Embryonic facial prominence (tissue), 1 donor: Measurements from ENCODE around the gene RUFY3.
"Not testable (repeated sequence)": the region's sequence is repeated elsewhere in the genome, so short reads cannot be mapped to it uniquely, and the experiment has no call there.

Experiments used
- DNase-seq: peaks from one replicate; pipeline ENCODE4 v3.0.0-alpha.2; 2016; ENCODE audit errors: extremely low spot score

The RUFY3 gene, protein sequence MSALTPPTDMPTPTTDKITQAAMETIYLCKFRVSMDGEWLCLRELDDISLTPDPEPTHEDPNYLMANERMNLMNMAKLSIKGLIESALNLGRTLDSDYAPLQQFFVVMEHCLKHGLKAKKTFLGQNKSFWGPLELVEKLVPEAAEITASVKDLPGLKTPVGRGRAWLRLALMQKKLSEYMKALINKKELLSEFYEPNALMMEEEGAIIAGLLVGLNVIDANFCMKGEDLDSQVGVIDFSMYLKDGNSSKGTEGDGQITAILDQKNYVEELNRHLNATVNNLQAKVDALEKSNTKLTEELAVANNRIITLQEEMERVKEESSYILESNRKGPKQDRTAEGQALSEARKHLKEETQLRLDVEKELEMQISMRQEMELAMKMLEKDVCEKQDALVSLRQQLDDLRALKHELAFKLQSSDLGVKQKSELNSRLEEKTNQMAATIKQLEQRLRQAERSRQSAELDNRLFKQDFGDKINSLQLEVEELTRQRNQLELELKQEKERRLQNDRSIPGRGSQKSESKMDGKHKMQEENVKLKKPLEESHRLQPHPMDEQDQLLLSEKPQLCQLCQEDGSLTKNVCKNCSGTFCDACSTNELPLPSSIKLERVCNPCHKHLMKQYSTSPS

DNA sequence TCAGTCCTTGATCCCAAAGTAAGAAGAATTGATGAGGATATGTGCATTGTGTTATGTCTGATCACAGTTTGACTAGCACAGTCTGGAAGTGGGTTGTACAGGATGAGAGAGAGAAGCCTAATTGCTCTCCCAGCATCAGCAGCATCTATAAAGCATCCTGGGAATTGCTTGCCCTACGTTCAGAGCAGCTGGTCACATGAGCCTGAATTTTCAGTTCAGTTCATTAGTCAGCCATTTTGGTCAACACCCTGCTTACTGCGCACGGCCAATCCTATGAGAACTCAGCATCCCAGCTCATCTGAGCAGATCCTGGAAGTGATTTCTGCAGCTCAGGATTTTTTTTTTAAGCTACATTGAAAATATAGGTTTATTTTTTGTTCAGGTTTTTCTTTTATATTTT is at the start of gene RUFY3:
RUFY3 (plus strand) TSS at position 218 of the 400 bp plus-strand sequence. CDS start 610 bp downstream, outside the sequence.
- DNase-seq: peak; percentile 17

DNA sequence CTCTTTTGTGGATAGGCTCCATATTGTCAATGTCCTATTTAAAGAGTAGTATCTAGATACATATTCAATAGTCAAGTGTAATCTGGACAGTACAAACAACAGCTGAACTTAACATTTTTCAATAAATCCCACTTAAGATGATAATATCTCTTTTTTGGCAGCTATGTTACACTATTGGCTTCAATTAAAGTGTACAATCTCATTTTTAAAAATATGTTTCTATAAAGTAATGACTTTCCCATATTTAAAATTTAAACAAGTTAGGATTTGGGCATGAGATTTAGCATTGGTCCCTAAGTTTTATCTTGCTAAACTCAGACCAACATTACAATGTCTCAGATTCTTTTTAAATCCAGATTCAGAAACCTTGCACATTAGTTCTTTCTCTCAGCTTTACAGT is 47.6 kb upstream of the RUFY3 start:
- no peak for DNase-seq

DNA sequence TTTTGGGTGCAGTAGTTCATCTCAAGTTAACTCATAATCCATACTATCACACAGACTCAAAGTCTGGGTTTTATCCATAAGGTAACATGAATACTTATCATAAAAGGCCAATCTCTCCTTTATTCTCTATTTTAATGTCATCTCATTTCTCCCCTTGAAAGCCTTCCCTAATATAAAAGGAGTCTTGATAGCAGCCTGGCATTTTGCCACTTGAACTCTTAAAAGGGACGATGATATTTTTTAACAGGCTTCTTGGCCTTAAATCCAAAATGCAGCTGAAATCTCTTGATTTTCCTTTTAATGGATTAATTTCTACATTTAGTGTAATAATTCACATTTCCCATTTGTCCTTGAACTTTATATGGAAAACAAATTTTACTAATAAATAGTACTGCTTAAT is 47.0 kb upstream of the RUFY3 start:
- no peak for DNase-seq

DNA sequence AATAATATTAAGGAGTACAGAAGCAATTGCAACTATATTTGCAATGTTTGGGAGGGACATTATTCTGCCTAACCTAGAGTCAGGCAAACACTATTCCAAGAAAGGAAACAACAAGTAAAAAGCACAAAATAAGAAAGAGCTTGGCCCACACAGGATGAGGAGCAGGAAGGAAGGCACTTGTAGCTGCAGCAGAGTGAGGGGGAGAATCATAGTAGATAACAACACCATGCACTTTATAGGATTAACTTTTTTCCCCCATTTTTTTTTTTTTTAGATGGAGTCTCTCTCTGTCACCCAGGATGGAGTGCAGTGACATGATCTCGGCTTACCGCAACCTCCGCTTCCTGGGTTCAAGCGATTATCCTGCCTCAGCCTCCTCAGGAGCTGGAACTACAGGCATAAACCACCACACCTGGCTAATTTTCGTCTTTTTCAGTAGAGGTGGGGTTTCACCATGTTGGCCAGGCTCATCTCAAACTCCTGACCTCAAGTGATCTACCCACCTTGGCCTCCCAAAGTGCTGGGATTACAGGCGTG is 45.1 kb upstream of the RUFY3 start:
- DNase-seq: no peak

DNA sequence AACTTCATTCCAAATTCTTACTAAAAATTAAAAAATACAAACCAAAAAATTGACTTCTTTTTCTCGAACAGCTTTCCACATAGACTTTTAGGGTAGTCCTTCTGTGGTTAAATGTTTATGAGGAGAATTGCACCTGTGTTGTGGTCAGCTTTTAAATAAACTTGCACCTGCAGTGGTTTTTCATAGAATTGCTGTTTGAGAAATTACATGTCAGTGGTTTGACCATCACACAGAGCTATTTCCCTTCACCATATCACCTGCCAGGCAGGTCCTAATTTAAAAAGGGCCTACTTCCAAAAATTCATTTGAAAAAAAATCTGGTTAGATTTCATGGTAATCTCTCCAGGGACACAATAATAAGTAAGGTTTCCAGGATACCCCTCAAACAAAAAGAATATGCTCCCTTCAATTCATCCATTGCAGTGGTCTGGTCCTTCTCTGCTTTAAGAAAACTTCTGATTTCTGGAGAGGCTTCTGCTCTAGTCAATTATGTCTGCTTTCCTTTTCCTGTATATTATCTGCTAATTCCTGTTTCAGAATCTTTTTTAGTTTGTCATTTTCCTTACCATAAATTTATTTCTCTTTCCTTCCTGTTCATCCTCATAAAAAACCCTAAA is 43.3 kb upstream of the RUFY3 start:
- no peak for DNase-seq

DNA sequence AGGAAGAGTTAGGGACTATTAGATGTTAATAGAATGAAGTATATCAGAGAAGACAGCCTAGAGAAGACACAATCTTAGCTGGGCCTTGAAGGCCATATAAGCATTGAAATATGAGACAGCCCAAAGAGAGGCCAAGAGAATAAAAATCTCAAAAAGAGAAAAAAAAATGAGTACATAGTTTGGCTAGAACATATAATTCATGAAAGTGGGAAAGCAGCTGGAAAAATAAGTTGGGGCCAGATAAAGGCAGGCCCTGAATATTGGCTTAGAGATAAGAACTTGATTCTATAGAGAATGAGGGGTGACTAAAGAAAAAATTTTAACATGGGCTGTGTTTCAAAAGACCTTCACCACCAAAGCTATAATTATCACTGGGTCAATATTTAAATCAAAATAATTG is 40.8 kb upstream of the RUFY3 start:
- DNase-seq: no peak

DNA sequence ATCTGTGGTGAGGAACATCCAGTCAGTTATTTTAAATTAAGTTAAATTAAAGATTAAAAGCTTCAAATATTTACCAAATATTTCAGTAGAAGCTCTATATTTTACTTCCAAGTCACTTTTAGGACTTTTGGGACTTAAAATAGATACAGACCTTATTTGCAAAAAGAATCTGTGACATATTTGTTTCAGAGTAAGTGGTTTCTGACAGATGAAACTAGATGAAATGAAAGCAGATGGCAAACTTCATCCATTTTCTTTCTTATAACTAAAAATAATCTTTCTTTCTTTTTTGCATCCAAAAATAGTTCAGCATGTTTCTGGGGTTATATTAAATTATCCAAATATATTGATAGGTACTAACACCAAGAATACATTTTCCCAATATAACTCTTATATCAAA is 40.1 kb upstream of the RUFY3 start:
- DNase-seq: no peak

DNA sequence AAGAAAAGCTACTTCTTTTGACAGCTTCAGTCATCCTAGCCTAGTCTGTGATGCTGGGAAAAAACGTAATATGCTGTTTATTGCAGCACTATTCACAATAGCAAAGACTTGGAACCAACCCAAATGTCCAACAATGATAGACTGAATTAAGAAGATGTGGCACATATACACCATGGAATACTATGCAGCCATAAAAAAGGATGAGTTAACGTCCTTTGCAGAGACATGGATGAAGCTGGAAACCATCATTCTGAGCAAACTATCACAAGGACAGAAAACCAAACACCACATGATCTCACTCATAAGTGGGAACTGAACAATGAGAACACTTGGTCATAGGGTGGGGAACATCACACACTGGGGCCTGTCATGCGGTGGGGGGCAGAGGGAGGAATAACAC is 39.6 kb upstream of the RUFY3 start:
- DNase-seq: not testable (repeated sequence)

DNA sequence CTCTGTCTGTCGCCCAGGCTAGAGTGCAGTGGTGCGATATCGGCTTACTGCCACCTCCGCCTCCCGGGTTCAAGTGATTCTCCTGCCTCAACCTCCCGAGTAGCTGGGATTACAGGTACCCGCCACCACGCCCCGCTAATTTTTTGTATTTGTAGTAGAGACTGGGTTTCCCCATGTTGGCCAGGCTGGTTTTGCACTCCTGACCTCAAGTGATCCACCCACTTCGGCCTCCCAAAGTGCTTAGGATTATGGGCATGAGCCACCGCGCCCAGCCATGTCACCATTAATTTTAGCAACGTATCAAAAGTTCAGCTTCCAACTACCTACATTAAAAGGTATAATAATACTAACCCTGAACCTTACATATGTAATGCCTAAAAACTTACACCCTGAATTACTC is 34.4 kb upstream of the RUFY3 start:
- DNase-seq: no peak

DNA sequence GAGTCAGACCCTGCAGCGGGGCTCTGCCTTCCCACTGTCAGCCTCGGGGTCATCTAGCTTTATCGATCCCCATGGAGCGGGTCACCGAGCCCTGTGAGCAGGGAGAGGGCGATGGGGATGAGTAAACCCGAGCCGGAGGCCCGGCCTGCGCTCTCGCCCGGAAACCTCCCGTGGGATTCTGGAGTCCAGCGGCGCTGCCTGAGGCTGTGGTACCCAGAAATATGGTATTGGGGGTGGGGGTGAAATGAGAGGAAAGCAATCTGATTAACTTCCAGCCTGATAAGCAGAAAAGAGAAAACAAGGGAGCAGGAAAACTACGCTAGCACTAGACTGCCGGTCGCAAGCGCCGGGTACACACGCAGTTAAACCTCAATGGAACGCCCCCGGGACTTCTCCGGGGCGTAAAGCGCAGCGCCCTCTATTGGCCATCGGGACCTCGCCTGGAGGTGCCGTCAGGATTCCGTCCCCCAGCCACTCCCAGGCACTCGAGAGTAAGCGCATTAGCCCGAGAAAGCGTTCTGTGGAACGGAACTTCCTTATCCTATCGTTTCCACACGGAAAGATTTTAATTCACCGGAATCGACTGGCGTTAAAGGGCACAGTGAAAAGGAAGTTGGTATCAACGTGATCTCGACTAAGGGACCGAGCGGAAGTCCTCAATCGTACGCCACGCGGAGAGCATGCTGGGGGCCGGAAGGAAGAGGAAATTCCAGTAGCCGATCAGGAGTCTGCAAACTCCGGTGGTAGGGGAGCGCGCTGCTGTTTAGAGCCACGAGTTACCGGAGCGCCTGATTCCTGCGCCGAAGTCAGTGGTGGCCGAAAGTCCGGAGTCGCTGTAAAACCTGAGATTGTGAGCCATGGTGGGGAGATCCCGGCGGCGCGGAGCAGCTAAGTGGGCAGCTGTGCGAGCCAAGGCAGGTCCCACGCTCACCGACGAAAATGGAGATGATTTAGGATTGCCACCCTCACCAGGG is 33.7 kb upstream of the RUFY3 start, which contains the start of gene UTP3:
UTP3 (plus strand) TSS at position 712 of the 974 bp plus-strand sequence; CDS start at position 858, 146 bp downstream.
- peak; percentile 98 for DNase-seq

DNA sequence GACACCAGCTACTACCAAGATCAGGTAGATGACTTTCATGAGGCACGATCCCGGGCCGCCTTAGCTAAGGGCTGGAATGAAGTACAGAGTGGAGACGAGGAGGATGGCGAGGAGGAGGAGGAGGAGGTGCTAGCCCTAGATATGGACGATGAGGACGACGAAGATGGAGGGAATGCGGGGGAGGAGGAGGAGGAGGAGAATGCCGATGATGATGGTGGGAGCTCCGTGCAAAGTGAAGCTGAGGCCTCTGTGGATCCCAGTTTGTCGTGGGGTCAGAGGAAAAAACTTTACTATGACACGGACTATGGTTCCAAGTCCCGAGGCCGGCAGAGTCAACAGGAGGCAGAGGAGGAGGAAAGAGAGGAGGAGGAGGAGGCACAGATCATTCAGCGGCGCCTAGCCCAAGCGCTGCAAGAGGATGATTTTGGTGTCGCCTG is 33.0 kb upstream of the RUFY3 start:
- DNase-seq: no peak

DNA sequence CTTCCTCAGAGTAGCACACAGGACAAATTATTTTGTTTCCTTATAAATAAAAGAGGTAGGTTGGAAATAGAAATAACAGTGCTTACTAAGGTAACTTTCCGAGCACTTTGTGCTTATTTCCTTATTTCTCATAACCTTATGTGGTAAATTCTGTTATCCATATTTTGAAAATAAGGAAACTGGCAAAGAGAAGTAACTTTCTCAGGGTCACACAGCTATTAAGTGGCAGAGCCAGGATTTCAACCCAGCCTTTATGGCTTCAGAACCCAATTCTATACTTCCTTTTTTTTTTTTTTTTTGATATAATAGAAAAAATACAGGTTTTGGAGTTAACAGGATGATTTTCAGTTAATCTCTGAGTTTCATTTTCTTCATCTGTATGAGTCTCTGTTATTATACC is 30.1 kb upstream of the RUFY3 start:
- no peak for DNase-seq

DNA sequence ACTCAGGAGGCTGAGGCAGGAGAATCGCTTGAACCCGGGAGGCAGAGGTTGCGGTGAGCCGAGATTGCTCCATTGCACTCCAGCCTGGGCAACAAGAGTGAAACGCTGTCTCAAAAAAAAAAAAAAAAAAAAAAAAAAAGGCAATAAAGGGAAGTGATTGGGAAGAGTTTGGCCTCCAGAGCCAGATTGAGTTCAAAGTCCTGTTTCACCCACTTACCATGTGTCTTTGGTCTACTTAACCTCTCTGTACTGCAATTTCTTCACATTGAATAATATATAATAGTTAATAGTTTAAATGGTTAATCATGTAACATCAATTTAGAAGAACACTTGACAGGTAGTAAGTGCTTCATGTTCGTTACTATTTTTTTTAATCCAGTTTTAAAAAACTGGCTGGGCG is 27.1 kb upstream of the RUFY3 start:
- DNase-seq: not testable (repeated sequence)

DNA sequence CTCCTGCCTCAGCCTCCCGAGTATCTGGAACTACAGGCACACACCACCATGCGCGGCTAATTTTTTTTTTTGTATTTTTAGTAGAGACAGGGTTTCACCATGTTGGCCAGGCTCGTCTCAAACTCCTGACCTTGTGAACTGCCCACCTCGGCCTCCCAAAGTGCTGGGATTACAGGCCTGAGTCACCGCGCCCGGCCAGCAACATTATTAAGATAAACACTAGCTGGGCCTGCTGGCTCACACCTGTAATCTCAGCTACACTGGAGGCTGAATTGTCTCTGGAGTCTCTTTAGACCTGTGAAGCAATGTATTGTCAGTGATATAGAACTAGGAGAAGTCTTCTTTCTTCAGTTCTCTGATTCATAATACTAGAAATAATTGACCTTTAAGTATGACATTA is 23.3 kb upstream of the RUFY3 start:
- DNase-seq: not testable (repeated sequence)

DNA sequence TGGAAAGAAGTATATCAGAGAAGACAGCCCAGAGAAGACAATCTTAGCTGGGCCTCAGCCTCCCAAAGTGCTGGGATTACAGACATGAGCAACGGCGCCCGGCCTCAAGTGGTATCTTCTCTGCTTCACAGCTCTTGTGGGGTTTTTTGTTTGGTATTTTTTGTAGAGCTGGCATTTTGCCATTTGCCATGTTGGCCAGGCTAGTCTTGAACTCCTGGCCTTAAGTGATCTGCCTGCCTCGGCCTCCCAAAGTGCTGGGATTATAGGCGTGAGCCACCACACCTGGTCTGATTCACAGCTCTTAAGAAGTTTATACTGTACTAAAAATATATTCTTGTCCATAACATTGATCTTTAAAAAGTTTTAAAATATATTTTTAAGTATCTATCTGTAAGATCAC is 21.1 kb upstream of the RUFY3 start:
- no peak for DNase-seq

DNA sequence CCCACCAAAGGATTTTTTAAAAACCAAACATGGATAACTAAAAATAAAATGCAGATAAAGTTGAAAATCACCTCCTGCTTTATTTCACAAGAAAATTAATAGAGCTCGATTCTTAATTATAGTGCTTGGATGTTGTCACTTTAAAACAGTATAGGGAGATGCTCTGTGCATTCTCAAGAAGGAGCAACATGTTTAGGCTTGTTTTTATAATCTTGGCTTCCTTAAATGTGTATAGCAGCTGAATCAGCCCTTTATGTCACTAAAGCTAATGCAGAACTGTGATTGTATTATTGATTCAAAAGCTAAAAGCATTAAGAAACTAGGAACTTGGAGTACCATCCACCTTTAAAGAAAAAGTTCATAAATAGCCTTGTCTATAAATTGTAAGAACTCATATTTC is 20.5 kb upstream of the RUFY3 start:
- no peak for DNase-seq

DNA sequence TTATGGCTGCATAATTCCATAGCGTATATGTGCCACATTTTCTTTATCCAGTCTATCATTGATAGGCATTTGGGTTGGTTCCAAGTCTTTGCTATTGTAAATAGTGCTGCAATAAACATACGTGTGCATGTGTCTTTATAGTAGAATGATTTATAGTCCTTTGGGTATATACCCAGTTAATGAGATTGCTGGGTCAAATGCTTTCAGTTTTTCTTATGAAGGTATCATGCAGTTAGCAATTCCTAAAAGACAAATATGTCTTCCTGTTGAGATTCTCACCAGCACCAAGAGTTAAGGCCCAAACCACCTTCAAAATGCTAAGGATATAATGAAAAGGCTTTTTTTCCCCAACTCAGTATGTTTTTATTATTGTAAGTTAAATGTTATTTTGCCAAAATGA is 19.2 kb upstream of the RUFY3 start:
- DNase-seq: not testable (repeated sequence)

DNA sequence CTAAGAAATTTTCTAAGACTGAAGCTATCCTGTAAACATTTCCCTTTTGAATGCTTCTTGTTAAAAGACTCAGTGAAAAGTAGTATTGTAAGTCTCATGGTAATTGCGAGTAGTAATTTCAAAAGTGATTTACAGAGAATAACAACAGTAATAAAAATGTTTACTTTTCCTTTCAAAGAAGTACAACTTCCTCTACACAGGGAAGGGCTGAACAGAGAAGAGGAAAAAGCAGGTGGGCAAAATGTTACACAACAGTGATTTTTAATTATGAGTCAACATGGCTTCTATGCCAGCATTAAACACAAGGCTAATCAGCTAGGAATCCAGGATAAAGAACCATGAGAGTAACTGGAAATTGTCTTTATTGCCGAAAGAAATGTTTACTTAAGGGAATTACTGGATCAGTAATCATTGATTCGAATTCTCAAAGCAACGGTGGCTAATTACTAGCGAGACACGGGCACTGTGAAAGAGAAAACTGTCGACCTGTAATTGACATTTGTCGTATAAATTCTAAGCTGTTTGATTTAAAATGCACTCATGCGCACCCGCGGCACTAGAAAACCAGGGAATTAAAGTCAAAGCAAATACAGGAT is 18.0 kb upstream of the RUFY3 start:
- DNase-seq: no peak

DNA sequence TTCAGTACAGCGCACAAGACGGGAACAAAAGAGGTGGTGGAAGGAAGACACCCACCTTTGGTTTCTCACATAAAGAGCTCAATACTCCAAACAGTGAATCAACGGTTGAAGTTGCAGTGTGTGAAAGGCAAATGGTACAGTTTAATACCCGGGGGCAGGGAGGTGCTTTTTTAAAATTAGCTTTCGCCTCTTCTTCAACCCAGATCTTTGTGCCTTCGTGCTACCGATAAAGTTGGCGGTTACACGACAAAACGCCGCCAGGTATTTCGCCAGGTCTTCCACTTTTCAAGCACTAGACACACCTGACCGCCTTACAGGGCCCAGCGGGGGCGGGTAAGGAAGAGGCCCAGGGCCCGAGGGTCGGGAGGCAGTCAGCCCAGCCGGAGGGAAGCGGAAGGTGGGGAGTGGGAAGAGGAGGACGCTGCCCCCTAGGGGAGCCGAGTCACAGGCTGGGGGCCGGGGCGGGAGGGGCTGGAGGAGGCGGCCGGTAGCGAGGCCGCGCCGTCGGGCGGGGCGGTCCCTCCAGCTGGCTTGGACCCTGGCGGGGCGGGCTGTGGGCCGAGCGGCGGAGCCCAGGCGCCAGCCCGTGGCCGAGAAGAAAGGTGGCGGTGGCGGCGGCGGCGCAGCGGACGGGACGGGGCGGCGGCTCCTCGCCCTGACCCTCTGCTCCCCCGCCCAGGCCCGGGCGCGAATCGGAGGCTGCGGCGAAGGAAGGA is 17.4 kb upstream of the RUFY3 start:
- peak; percentile 48 for DNase-seq

DNA sequence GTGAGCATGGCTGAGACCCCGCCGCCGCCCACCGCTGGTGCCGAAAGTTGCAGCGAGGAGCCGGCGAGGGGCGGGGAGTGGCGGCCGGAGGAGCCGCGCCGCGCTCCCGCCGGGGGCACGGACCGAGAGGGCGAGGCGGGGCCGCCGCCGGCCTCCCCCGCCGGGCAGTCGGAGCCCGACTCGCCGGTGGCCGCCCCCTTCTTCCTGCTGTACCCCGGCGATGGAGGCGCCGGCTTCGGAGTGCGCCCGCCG is 16.9 kb upstream of the RUFY3 start:
- DNase-seq: no peak
